Testis (tissue), 2 donors: ENCODE data around the gene CBX7.

Source experiments
- POLR2A ChIP-seq: fragments of 450-650 bp; IDR thresholded peaks from one replicate; pipeline ENCODE4 v1.6.1; 2017; ENCODE audit warnings: antibody characterized with exemption, mild to moderate bottlenecking, moderate library complexity
- TF ChIP-seq, protein P1 (sequence below), 3 experiments: fragments of 450-650 bp in 2 of 3; fragments of 200-600 bp in 1 of 3; sonication (generic) in 1 of 3; IDR thresholded peaks; one replicate each; pipeline ENCODE4 v1.5.1; 2016 to 2019; ENCODE audit warnings: antibody characterized with exemption in 3 of 3, mild to moderate bottlenecking in 2 of 3, moderate library complexity in 1 of 3

DNA sequence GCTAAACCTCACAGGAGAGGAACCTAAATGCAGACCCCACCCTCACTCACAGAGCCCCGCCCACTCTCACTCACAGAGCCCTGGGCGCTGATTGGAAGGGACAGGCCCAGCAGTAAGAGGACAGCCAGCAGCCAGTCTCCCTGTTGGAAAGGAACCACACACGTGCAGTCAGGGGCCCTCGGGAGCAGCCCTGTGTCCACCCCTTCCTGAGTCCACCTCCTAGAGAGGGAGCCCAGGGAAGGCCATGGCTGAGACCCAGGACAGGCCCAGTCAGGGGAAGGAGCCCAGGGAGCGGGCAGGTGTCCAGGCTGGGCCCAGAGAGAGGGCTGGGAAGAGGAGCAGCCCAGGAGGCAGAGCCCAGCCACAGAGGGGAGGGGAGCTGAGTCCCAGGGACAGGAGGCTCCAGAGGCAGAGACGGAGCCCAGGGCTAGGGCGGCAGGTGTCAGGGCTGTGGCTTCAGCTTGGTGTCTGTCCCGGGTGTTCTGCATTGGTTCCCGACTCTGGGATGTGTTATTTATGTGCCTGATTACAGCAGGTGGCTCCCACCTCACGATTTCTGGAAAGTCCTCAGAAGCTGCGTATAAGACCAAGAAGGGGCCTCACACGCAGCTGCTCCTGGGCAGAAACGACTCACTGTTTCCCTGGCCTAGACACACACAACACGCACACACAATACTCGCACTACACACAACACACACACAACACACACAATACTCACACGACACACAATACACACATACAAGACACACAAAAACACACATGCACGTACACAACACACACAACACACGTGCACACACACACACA is 64.4 kb downstream of the CBX7 start:
- TF ChIP-seq POLR2A: no peak
- TF ChIP-seq, protein P1, sequence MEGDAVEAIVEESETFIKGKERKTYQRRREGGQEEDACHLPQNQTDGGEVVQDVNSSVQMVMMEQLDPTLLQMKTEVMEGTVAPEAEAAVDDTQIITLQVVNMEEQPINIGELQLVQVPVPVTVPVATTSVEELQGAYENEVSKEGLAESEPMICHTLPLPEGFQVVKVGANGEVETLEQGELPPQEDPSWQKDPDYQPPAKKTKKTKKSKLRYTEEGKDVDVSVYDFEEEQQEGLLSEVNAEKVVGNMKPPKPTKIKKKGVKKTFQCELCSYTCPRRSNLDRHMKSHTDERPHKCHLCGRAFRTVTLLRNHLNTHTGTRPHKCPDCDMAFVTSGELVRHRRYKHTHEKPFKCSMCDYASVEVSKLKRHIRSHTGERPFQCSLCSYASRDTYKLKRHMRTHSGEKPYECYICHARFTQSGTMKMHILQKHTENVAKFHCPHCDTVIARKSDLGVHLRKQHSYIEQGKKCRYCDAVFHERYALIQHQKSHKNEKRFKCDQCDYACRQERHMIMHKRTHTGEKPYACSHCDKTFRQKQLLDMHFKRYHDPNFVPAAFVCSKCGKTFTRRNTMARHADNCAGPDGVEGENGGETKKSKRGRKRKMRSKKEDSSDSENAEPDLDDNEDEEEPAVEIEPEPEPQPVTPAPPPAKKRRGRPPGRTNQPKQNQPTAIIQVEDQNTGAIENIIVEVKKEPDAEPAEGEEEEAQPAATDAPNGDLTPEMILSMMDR (IDR thresholded peaks at IDR 0.05): no peak
